Adrenal gland (tissue), 12 donors: ENCODE results near the gene PEPD. TPM values are rescaled to one million over a fixed set of nuclear protein-coding genes. Genes with fewer than 3 reads are reported as not detected.

Experiments used
- DNase-seq, 7 donors: peaks; one replicate each; pipeline ENCODE4 v3.0.0-alpha.2; 2019 to 2020
- H3K27ac ChIP-seq, 5 donors: fragments of 200-600 bp; sonication (generic) in 4 of 5; 1 replicate in 3 of 5; 2 replicates in 2 of 5; pipeline versions ENCODE4 v1.5.1 to v1.8.0; 2016 to 2020; ENCODE audit warnings: mild to moderate bottlenecking in 1 of 5
- H3K27me3 ChIP-seq: fragments of 200-600 bp; 2 replicates; pipeline ENCODE4 v1.8.0; 2021
- H3K36me3 ChIP-seq, 2 donors: fragments of 200-600 bp; replicated peaks in 1 of 2; 1 replicate in 1 of 2; 2 replicates in 1 of 2; pipeline versions ENCODE4 v1.5.1 to v1.8.0; 2018 to 2022
- H3K4me1 ChIP-seq, 2 donors: fragments of 200-600 bp; replicated peaks in 1 of 2; 1 replicate in 1 of 2; 2 replicates in 1 of 2; pipeline versions ENCODE4 v1.5.1 to v1.8.0; 2018 to 2021
- H3K4me3 ChIP-seq, 4 donors: fragments of 200-600 bp; sonication (generic) in 3 of 4; one replicate each; pipeline ENCODE4 v1.5.1; 2016 to 2018
- H3K9me3 ChIP-seq, 3 donors: fragments of 200-600 bp; sonication (generic) in 1 of 3; replicated peaks in 1 of 3; 1 replicate in 2 of 3; 2 replicates in 1 of 3; pipeline versions ENCODE4 v1.5.1 to v1.8.0; 2016 to 2021
- POLR2A ChIP-seq, 2 donors: fragments of 450-650 bp; IDR thresholded peaks; one replicate each; pipeline ENCODE4 v1.6.1; 2017; ENCODE audit warnings: antibody characterized with exemption in 2 of 2, mild to moderate bottlenecking in 2 of 2, moderate library complexity in 1 of 2
- WGBS, 4 donors: extraction: QIAGEN DNeasy Blood & Tissue Kit in 2 of 4; methylation state at CpG; one replicate each; pipeline versions ENCODE4 v1.1.5 to v1.1.7; 2013 to 2017; 5-methylcytosine and 5-hydroxymethylcytosine counted together
- intact Hi-C, 2 donors: fragments of 100-400 bp; cut with DNase I; formaldehyde crosslinking; loops; one replicate each; pipeline versions ENCODE4 v1.14.1 to v1.15.0; 2022 to 2023
- polyA plus RNA-seq, 3 donors: library from polyadenylated mRNA; stranded (reverse); fragments of 200-250 nt in 2 of 3; fragments of 350-450 nt in 1 of 3; fragmentation: Illumina TruSeq in 1 of 3; extraction: RNeasy Lipid Tissue Mini Kit (QIAGEN cat#74804) in 1 of 3; gene quantifications; one replicate each; pipeline ENCODE4 v1.2.3, GENCODE V29; 2013 to 2014
- total RNA-seq, 9 donors: library from RNA; depleted of rRNA in 4 of 9; stranded (reverse); fragments of >200 nt in 4 of 9; fragments of 120-200 nt in 1 of 9; fragmentation: NEBNext Ultra II Directional in 1 of 9; extraction: Animal tissue kit (Norgen Biotek cat#: 25700) in 1 of 9; gene quantifications; one replicate each; pipeline versions ENCODE4 v1.1.0 to v1.2.4, GENCODE V29; 2013 to 2023
- TF ChIP-seq, protein P1 (sequence below), 6 experiments: fragments of 450-650 bp in 4 of 6; fragments of 200-600 bp in 2 of 6; sonication (generic) in 1 of 6; IDR thresholded peaks; 1 replicate in 5 of 6; 2 replicates in 1 of 6; pipeline versions ENCODE4 v1.5.1 to v1.8.0; 2016 to 2021; ENCODE audit warnings: antibody characterized with exemption in 6 of 6, mild to moderate bottlenecking in 2 of 6, moderate library complexity in 1 of 6
- donor health status: healthy with polysubstance abuse.
- donor health status: Bipolar disorder and iron deficiency.
- donor health status: DM: yes; HTN: yes; CAD: no.
- donor health status: DM: no; HTN: no; CAD: no.
- donor health status: DM: no; HTN: no; CAD: no.
- donor health status: DM: yes; HTN: yes; CAD: no.

PEPD gene
- total and polyA plus RNA-seq, 12 donors: 24.4 to 311 (median 116) TPM

GRCh38 chr19:33358408-33358807 is 163.2 kb downstream of the PEPD start:
- WGBS, 4 donors: 75 to 81% (median 80%) methylated on average over 6 of the region's 6 CpGs
- Histone ChIP-seq H3K36me3 (no peaks in the 10 kb centered on the region), H3K4me1 (no peaks in the 10 kb centered on the region), H3K27me3 (no peaks in the 10 kb centered on the region), H3K4me3 (no peak overlapping the region), H3K9me3 (no peaks in the 10 kb centered on the region), H3K27ac (no peak overlapping the region)
- no peak for DNase-seq
- no peak for TF ChIP-seq POLR2A (IDR thresholded peaks at IDR 0.05)
- TF ChIP-seq, protein P1, sequence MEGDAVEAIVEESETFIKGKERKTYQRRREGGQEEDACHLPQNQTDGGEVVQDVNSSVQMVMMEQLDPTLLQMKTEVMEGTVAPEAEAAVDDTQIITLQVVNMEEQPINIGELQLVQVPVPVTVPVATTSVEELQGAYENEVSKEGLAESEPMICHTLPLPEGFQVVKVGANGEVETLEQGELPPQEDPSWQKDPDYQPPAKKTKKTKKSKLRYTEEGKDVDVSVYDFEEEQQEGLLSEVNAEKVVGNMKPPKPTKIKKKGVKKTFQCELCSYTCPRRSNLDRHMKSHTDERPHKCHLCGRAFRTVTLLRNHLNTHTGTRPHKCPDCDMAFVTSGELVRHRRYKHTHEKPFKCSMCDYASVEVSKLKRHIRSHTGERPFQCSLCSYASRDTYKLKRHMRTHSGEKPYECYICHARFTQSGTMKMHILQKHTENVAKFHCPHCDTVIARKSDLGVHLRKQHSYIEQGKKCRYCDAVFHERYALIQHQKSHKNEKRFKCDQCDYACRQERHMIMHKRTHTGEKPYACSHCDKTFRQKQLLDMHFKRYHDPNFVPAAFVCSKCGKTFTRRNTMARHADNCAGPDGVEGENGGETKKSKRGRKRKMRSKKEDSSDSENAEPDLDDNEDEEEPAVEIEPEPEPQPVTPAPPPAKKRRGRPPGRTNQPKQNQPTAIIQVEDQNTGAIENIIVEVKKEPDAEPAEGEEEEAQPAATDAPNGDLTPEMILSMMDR (IDR thresholded peaks at IDR 0.05): no peak
- intact Hi-C loops: no loop called here

- Histone ChIP-seq H3K9me3 (no peaks in the 10 kb centered on the region), H3K27ac (no peak overlapping the region), H3K4me1 (no peaks in the 10 kb centered on the region), H3K4me3 (no peak overlapping the region), H3K27me3 (no peaks in the 10 kb centered on the region), H3K36me3 (no peaks in the 10 kb centered on the region)
- 50 to 77% (median 62%) methylated on average over 1 of the region's 1 CpG for WGBS, 4 donors
- intact Hi-C loops: no loop called here
- TF ChIP-seq POLR2A (IDR thresholded peaks at IDR 0.05): no peak
- TF ChIP-seq, protein P1 (IDR thresholded peaks at IDR 0.05): no peak
- no peak for DNase-seq
Measured at GRCh38 chr19:33357556-33357955, 164.0 kb downstream of the PEPD start.

DNA sequence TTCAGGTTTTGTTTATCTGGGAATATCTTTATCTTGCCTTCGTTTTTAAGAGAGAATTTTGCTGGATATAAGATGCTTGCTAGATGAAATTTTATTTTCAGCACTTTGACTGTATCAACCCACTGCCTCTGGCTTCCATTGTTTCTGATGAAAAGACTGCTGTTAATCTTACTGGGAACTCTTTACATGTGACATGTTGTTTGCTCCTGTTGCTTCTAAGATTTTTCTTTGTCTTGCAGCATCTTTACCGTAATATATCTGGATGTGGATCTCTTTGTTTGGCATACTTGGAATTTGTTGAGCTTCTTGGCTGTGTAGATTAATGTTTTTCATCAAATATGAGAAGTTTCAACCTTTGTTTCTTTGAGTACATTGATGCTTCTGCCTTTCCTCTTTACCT is 166.1 kb downstream of the PEPD start:
- WGBS, 4 donors: 69 to 79% (median 74%) methylated on average over 2 of the region's 2 CpGs
- Histone ChIP-seq H3K27me3 (no peaks in the 10 kb centered on the region), H3K4me1 (no peaks in the 10 kb centered on the region), H3K27ac (no peak overlapping the region), H3K4me3 (no peak overlapping the region), H3K36me3 (no peaks in the 10 kb centered on the region), H3K9me3 (no peaks in the 10 kb centered on the region)
- no peak for TF ChIP-seq POLR2A (IDR thresholded peaks at IDR 0.05)
- TF ChIP-seq, protein P1 (IDR thresholded peaks at IDR 0.05): no peak
- no peak for DNase-seq
- intact Hi-C loops: no loop called here

GRCh38 chr19:33350538-33351309 is 170.9 kb downstream of the PEPD start:
- TF ChIP-seq, protein P1 (IDR thresholded peaks at IDR 0.05): no peak
- TF ChIP-seq POLR2A (IDR thresholded peaks at IDR 0.05): no peak
- H3K36me3 ChIP-seq: no peaks in the 10 kb centered on the region
- 62 to 76% (median 71%) methylated on average over 12 of the region's 12 CpGs for WGBS, 4 donors
- intact Hi-C loops: no loop called here
- H3K27me3 ChIP-seq: no peaks in the 10 kb centered on the region
- no peak overlapping the region for H3K27ac ChIP-seq
- no peak for DNase-seq
- no peaks in the 10 kb centered on the region for H3K9me3 ChIP-seq
- peaks cover 0 to 11% of the 10 kb centered on the region in 2 donors for H3K4me1 ChIP-seq
- H3K4me3 ChIP-seq: no peak overlapping the region
